Measurements from ENCODE around the gene NFAT5. TPM values are rescaled to one million over a fixed set of nuclear protein-coding genes. Genes with fewer than 3 reads are reported as not detected.

NFAT5 gene
- polyA plus RNA-seq, 2 of the 4 experiments (the other 2 are of a cell fraction) = 9.5 to 45.1 TPM

GRCh38 chr16:69680358-69680757 is 114.6 kb downstream of the NFAT5 start:
- ChIA-PET CTCF (interaction anchor here (1.1 kb wide), 1 partner anchor 285 kb away, joined by 3 read pairs; no protein-coding TSS in a partner anchor), POLR2A (no interaction called here)
- Histone ChIP-seq H3K27ac (no peak overlapping the region), H3K4me2 (no peak overlapping the region), H3K4me1 (no peaks in the 10 kb centered on the region; the same call in 2 of the 3 replicates), H3K9me3 (no peaks in the 10 kb centered on the region), H3K4me3 (no peak overlapping the region)
- DNase-seq (ENCODE audit: low read depth in 1 of 2, low spot score in 1 of 2) = no peak
- TF ChIP-seq MAFK (IDR thresholded peaks at IDR 0.05; ENCODE audit: partially characterized antibody) = peak; percentile 81
- TF ChIP-seq CEBPB (IDR thresholded peaks at IDR 0.05) = peak; percentile 47 to 68; a peak in 3 of 4 replicates
- TF ChIP-seq POLR2A (IDR thresholded peaks at IDR 0.05; ENCODE audit: low read length) = no peak
- ATAC-seq = no peak
- FAIRE-seq = no peak

- ChIA-PET CTCF (interaction anchor here (0.9 to 3.1 kb wide), 3 partner anchors 21 to 293 kb away, joined by 3 to 10 read pairs (median 5); no protein-coding TSS in a partner anchor), POLR2A (no interaction called here)
- ATAC-seq = no peak
- Histone ChIP-seq H3K27ac (no peak overlapping the region), H3K4me3 (no peak overlapping the region), H3K9me3 (no peaks in the 10 kb centered on the region), H3K4me2 (no peak overlapping the region), H3K4me1 (peaks cover 4% of the 10 kb centered on the region; the same call in 1 of the 3 replicates)
- no peak for DNase-seq (ENCODE audit: low read depth in 1 of 2, low spot score in 1 of 2)
- TF ChIP-seq RAD21 (conservative IDR thresholded peaks at IDR 0.05 in 1 of 2, IDR thresholded peaks at IDR 0.05 in 1 of 2) = no peak
- TF ChIP-seq HOXA7 (CRISPR knock-in tag; IDR thresholded peaks at IDR 0.05) = no peak
- TF ChIP-seq ZFP36 (IDR thresholded peaks at IDR 0.05; ENCODE audit: borderline replicate concordance, partially characterized antibody) = no peak
- no peak for TF ChIP-seq EHF (CRISPR knock-in tag; IDR thresholded peaks at IDR 0.05)
- no peak for TF ChIP-seq PHF8 (IDR thresholded peaks at IDR 0.05; ENCODE audit: borderline replicate concordance, low read depth)
- no peak for TF ChIP-seq BHLHE40 (IDR thresholded peaks at IDR 0.05; ENCODE audit: low read depth, low read length)
- no peak for TF ChIP-seq ESRRA (IDR thresholded peaks at IDR 0.05; ENCODE audit: borderline replicate concordance, low read length)
- TF ChIP-seq TP53 (CRISPR knock-in tag; IDR thresholded peaks at IDR 0.05) = no peak
- no peak for TF ChIP-seq ZSCAN20 (CRISPR knock-in tag; IDR thresholded peaks at IDR 0.05)
- no peak for TF ChIP-seq TFCP2L1 (CRISPR knock-in tag; IDR thresholded peaks at IDR 0.05)
- no peak for TF ChIP-seq FOSL2 (IDR thresholded peaks at IDR 0.05)
- no peak for TF ChIP-seq FOSL2 (CRISPR knock-in tag; IDR thresholded peaks at IDR 0.05)
- no peak for TF ChIP-seq USF2 (IDR thresholded peaks at IDR 0.05)
- no peak for TF ChIP-seq ZNF302 (CRISPR knock-in tag; IDR thresholded peaks at IDR 0.05)
- TF ChIP-seq NFE2L2 (conservative IDR thresholded peaks at IDR 0.05; ENCODE audit: low read length) = no peak
- TF ChIP-seq HES2 (IDR thresholded peaks at IDR 0.05) = no peak
- FAIRE-seq = no peak
- 94% methylated on average over 2 of the region's 2 CpGs for WGBS (ENCODE audit: missing lambda C conversion rate)
Measured at GRCh38 chr16:69688589-69688988, 122.8 kb downstream of the NFAT5 start.

GRCh38 chr16:69691980-69692911 is 126.5 kb downstream of the NFAT5 start:
- DNase-seq (ENCODE audit: low read depth in 1 of 2, low spot score in 1 of 2) (no peak), ATAC-seq (peak in 1 of 2 experiments; percentile 51; a peak in 2 of 6 replicates), FAIRE-seq (no peak)
- no peak overlapping the region for H3K27ac ChIP-seq
- POLR2A ChIA-PET = no interaction called here
- 87% methylated on average over 4 of the region's 4 CpGs for WGBS (ENCODE audit: missing lambda C conversion rate)
- H3K4me2 ChIP-seq = no peak overlapping the region
- CTCF ChIA-PET = interaction anchor here (0.6 to 1.1 kb wide), 3 partner anchors 17 to 192 kb away, joined by 3 read pairs; no protein-coding TSS in a partner anchor
- H3K4me3 ChIP-seq = no peak overlapping the region
- peaks cover 12% of the 10 kb centered on the region; the same call in 1 of the 3 replicates for H3K4me1 ChIP-seq
- H3K9me3 ChIP-seq = no peaks in the 10 kb centered on the region
- TF ChIP-seq NR3C1 (IDR thresholded peaks at IDR 0.05) (no peak), GATA3 (IDR thresholded peaks at IDR 0.05; ENCODE audit: borderline replicate concordance) (no peak), HOXA7 (CRISPR knock-in tag; IDR thresholded peaks at IDR 0.05) (no peak), HEYL (CRISPR knock-in tag; IDR thresholded peaks at IDR 0.05) (no peak), MAZ (IDR thresholded peaks at IDR 0.05; ENCODE audit: borderline replicate concordance, low read depth, low read length) (no peak), FOSB (CRISPR knock-in tag; IDR thresholded peaks at IDR 0.05) (no peak), SREBF2 (IDR thresholded peaks at IDR 0.05) (no peak), JUN (IDR thresholded peaks at IDR 0.05) (no peak), CHD2 (IDR thresholded peaks at IDR 0.05; ENCODE audit: low read length, partially characterized antibody) (no peak), HOXB5 (CRISPR knock-in tag; IDR thresholded peaks at IDR 0.05) (no peak), USF2 (IDR thresholded peaks at IDR 0.05) (no peak), RAD21 (conservative IDR thresholded peaks at IDR 0.05 in 1 of 2, IDR thresholded peaks at IDR 0.05 in 1 of 2) (no peak), POLR2A (IDR thresholded peaks at IDR 0.05; ENCODE audit: low read length) (no peak), MAFK (IDR thresholded peaks at IDR 0.05; ENCODE audit: partially characterized antibody) (no peak), EP300 (IDR thresholded peaks at IDR 0.05) (no peak)
